Airway epithelial cell (primary cell): ENCODE results near the gene MPV17L. TPM values are rescaled to one million over a fixed set of nuclear protein-coding genes. Genes with fewer than 3 reads are reported as not detected.

Experiments
- total RNA-seq: library from RNA; depleted of rRNA; stranded (reverse); fragments of >200 nt; gene quantifications from 2 replicates; pipeline ENCODE4 v1.2.3, GENCODE V29; 2015

Gene MPV17L
- 0.35 and 0.60 TPM in 2 replicates for total RNA-seq

GRCh38 chr16:15395631-15396508 is at the start of gene MPV17L:
MPV17L (plus strand) TSS chr16:15395754; CDS start chr16:15395898, 144 bp downstream.

GRCh38 chr16:15378194-15378593 is 17.4 kb upstream of the MPV17L start, which contains the start of gene NPIPA5:
NPIPA5 (minus strand) TSS chr16:15378294; CDS start chr16:15378294, 0 bp downstream.

GRCh38 chr16:15434425-15435215 is 39.1 kb downstream of the MPV17L start, which contains the start of gene BMERB1:
BMERB1 (plus strand) TSS chr16:15434588; CDS start chr16:15434654, 66 bp downstream.

Other genes starting within 250 kb of the MPV17L start
- not detected in 2 replicates for gene NPIPA5, start 17.5 kb upstream of the MPV17L start, total RNA-seq
- gene BMERB1, start 38.8 kb downstream of the MPV17L start, total RNA-seq: 4.6 and 8.1 TPM in 2 replicates
- gene MARF1, start 247.4 kb downstream of the MPV17L start, total RNA-seq: 9.6 and 13.9 TPM in 2 replicates